Cortex of kidney (tissue), 1 donor: ENCODE data around the gene OR10H5.
"Not testable (repeated sequence)": the region's sequence is repeated elsewhere in the genome, so short reads cannot be mapped to it uniquely, and the experiment has no call there.

Experiments used
- DNase-seq: peaks from one replicate; lab custom pipeline; 2025; lab: John Stamatoyannopoulos, UW

The OR10H5 gene

GRCh38 chr19:15787611-15788155, at the start of gene OR10H5:
TSS of gene OR10H5 (plus strand) at chr19:15787661. CDS start at chr19:15794049, 6,388 bp downstream.
- DNase-seq: no peak

GRCh38 chr19:15737722-15738121, 49.7 kb upstream of the OR10H5 start, which contains the start of gene OR10H3:
TSS of gene OR10H3 (plus strand) at chr19:15737985. CDS start at chr19:15741393, 3,408 bp downstream.
- no peak for DNase-seq

GRCh38 chr19:15740785-15741184, 46.7 kb upstream of the OR10H5 start:
- no peak for DNase-seq

GRCh38 chr19:15748239-15748638, 39.2 kb upstream of the OR10H5 start:
- no peak for DNase-seq

- no peak for DNase-seq
Measured at GRCh38 chr19:15758379-15758778, 29.1 kb upstream of the OR10H5 start.

- DNase-seq: no peak
Measured at GRCh38 chr19:15759962-15760565, 27.4 kb upstream of the OR10H5 start.

- DNase-seq: no peak
Measured at GRCh38 chr19:15769586-15769985, 17.9 kb upstream of the OR10H5 start.

GRCh38 chr19:15774159-15774558, 13.3 kb upstream of the OR10H5 start:
- DNase-seq: not testable (repeated sequence)

- DNase-seq: no peak
Measured at GRCh38 chr19:15775249-15775648, 12.2 kb upstream of the OR10H5 start.

- no peak for DNase-seq
Measured at GRCh38 chr19:15776264-15776663, 11.2 kb upstream of the OR10H5 start.

GRCh38 chr19:15776991-15777970, 10.2 kb upstream of the OR10H5 start:
- no peak for DNase-seq

GRCh38 chr19:15779756-15780476, 7.5 kb upstream of the OR10H5 start:
- DNase-seq: no peak

- DNase-seq: no peak
Measured at GRCh38 chr19:15780610-15781418, 6.6 kb upstream of the OR10H5 start.

- DNase-seq: no peak
Measured at GRCh38 chr19:15781661-15782060, 5.8 kb upstream of the OR10H5 start.

GRCh38 chr19:15782211-15782610, 5.2 kb upstream of the OR10H5 start:
- no peak for DNase-seq

GRCh38 chr19:15782896-15783295, 4.6 kb upstream of the OR10H5 start:
- not testable (repeated sequence) for DNase-seq

- DNase-seq: no peak
Measured at GRCh38 chr19:15788594-15789270, 1.3 kb downstream of the OR10H5 start.

- no peak for DNase-seq
Measured at GRCh38 chr19:15790096-15790495, 2.6 kb downstream of the OR10H5 start.

- DNase-seq: not testable (repeated sequence)
Measured at GRCh38 chr19:15794279-15794678, 6.8 kb downstream of the OR10H5 start.

- no peak for DNase-seq
Measured at GRCh38 chr19:15810335-15810734, 22.9 kb downstream of the OR10H5 start.

- DNase-seq: no peak
Measured at GRCh38 chr19:15811476-15811875, 24.0 kb downstream of the OR10H5 start.
